GM10266 (cell line): ENCODE data around the gene GRID2.

Experiments
- DNase-seq: peaks from one replicate; pipeline ENCODE4 v3.0.0; 2012; ENCODE audit errors: extremely low spot score
- CTCF ChIP-seq: IDR thresholded peaks from 2 replicates; pipeline ENCODE4 v1.5.1; 2012; ENCODE audit warnings: mild to moderate bottlenecking, low read depth; ENCODE audit not compliant: control insufficient read depth, insufficient read depth; ENCODE audit errors: missing control alignments

GRID2 gene

GRCh38 chr4:93771640-93772411 is 1468.1 kb downstream of the GRID2 start:
- DNase-seq: no peak
- no peak for TF ChIP-seq CTCF

GRCh38 chr4:93772858-93773257 is 1469.1 kb downstream of the GRID2 start:
- no peak for TF ChIP-seq CTCF
- no peak for DNase-seq

GRCh38 chr4:93775551-93775950 is 1471.8 kb downstream of the GRID2 start:
- no peak for TF ChIP-seq CTCF
- DNase-seq: no peak

GRCh38 chr4:93776386-93777080 is 1472.8 kb downstream of the GRID2 start:
- DNase-seq: no peak
- TF ChIP-seq CTCF: no peak

- TF ChIP-seq CTCF: no peak
- no peak for DNase-seq
Observed at GRCh38 chr4:93777081-93777460, 1473.3 kb downstream of the GRID2 start.

- TF ChIP-seq CTCF: no peak
- no peak for DNase-seq
Observed at GRCh38 chr4:93779228-93779627, 1475.5 kb downstream of the GRID2 start.

GRCh38 chr4:93780080-93780479 is 1476.3 kb downstream of the GRID2 start:
- no peak for DNase-seq
- no peak for TF ChIP-seq CTCF
